ENCODE results near the gene PPM1N. TPM values are rescaled to one million over a fixed set of nuclear protein-coding genes. Genes with fewer than 3 reads are reported as not detected.

The PPM1N gene
- total and polyA plus RNA-seq, 2 of the 4 experiments (the other 2 are of a cell fraction): 0.90 to 1.6 TPM

DNA sequence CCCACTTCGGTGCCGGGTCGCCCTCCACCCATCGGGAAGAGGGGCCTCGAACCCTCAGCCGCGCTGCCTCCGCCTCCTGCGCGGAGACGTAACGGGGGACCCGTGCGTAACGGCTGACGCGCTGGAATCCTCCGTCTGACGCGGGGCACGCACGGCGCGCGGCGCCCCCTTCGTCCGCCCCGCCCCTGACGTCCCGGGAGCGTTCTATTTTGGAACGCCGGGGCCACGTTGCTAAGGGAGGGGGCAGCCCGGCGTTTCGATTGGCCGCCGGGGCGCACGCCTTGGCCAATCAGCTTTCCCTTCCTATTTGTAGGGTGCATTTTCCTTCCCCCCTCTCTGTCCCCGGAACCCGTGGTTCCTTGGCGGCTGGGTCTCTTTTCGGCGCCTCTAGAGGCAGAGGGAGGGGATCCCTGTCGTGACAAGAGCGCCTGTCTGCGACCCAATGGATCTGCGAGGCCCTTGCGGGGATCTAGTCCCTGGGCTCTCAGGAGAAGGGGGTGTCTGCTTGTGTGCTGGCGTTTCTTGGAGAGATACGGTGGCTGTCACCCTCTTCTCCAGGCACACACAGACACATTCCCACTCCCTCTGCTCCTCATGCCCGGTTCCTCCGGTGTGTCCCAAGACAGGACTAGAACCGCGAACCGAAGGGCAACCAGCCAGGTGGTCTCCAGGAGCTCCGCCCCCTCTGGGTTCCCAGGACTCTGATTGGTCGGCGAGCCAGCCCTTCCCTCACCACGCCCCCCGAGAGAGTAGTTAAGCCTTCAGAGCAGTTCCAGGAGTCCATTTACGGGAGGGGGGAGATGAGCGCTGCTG, 28.9 kb upstream of the PPM1N start (continued):
- TF ChIP-seq CEBPB (IDR thresholded peaks at IDR 0.05; ENCODE audit: low read depth, low read length): no peak
- no peak for TF ChIP-seq BHLHE40 (IDR thresholded peaks at IDR 0.05; ENCODE audit: low read depth, low read length)
- no peak for TF ChIP-seq MXI1 (IDR thresholded peaks at IDR 0.05; ENCODE audit: borderline replicate concordance, low read depth, low read length)
